HTR-8/SVneo (cell line): ENCODE measurements around the gene HOXD4.

Experiments
- DNase-seq: peaks from one replicate; pipeline ENCODE4 v3.0.0; 2011; ENCODE audit warnings: low spot score, mixed read lengths; ENCODE audit not compliant: insufficient read length
- FAIRE-seq: peaks from 2 replicates; lab custom pipeline; 2011; peaks lifted over from hg19 to GRCh38; lab: Jason Lieb, UNC

HOXD4 gene

DNA sequence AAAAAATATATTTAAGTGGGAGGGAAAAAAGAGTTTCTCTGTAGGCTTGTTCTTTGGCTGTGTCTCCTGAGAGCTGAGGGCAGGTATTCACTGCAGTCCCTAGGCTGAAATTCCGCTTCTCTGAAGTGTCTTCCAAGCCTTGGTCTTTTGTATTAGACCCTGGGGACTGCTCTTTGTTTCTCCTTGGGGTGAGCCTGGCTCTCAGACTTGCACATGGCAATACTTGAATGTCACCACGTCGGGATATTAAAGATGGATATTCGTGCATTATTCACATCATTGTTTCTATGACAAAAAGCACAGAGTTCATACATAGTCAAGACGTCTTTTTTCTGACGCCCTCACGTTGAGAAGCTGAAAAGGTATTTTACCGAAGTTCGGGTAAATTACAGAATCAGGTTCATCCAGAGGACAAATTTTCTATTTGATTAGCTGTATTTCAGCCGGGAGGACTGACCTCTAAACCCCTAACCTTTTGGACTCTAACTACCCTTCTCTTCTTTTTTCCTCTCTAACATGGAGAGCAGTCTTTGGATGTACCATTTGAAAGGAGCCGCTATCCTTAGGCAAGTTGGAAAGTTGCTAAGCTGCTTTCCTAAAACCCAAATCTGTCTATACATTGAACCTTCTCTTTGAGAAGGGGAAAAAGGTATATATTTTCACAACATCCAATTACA lies 3.4 kb downstream of the HOXD4 start:
- DNase-seq (no peak), FAIRE-seq (no peak)

DNA sequence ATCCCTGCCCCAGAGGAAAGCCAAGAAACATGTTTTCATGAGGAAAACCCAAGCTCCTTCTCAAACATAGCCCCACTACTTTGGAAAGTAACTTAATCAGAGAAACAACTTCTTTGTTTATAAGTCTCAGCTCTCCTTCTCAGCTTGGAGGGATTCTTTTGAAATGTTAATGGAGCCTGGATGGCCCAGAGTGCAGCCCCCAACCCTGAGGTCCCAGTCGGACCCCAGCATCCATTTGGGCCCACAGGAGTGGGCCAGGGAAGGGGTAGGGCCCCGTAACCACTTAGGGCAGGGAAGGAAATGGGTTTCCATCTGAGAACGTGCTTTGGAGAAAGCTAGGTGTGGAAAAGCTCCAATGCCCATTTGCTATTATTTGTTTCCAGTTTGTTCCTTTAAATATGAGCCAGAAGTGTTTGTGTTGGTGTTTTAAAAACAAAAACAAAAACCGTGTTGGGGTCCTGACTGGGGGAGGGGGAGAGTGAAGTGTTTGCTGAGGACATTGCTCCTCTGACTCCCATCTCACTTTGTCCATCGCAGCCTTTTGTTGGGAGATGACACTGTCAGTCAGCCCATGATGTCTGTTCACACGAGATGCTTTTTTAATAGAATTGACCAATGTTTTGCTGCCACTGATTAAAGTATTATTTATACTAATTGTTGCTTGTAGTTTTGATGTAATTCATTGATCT lies 4.2 kb downstream of the HOXD4 start:
- no peak for DNase-seq
- no peak for FAIRE-seq

GRCh38 chr2:176156301-176156806 lies 5.0 kb downstream of the HOXD4 start:
- FAIRE-seq: no peak
- no peak for DNase-seq

- DNase-seq: no peak
- no peak for FAIRE-seq
These were observed 5.6 kb downstream of the HOXD4 start, which contains the start of gene HOXD3 for GRCh38 chr2:176156807-176157498. HOXD3 (plus strand) TSS chr2:176157307; CDS start chr2:176169115, 11,808 bp downstream.

GRCh38 chr2:176157499-176158185 lies 6.3 kb downstream of the HOXD4 start:
- no peak for FAIRE-seq

DNA sequence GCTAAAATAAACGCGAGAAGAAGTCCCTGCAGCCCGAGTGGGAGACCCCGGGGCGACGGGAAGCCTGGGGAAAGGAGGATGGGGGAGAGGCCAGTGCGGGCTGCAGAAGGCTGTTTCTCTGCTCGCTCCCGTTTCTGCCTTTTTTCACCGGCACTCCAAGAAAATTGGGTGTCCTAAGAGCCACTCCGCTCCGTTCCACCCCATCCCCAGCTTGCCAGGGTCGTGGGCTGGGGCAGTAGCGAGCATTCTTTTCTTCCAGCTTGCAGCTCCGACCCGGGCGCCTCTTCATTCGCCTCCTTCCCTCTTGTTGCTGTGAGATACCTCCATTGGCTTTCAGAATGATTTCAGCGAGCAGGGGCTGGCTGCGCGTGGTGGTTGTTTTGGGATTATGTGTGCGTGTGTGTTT lies 6.8 kb downstream of the HOXD4 start:
- DNase-seq (no peak), FAIRE-seq (no peak)

More at GRCh38 chr2:176157499-176158185, 6.3 kb downstream of the HOXD4 start:
- no peak for DNase-seq

DNA sequence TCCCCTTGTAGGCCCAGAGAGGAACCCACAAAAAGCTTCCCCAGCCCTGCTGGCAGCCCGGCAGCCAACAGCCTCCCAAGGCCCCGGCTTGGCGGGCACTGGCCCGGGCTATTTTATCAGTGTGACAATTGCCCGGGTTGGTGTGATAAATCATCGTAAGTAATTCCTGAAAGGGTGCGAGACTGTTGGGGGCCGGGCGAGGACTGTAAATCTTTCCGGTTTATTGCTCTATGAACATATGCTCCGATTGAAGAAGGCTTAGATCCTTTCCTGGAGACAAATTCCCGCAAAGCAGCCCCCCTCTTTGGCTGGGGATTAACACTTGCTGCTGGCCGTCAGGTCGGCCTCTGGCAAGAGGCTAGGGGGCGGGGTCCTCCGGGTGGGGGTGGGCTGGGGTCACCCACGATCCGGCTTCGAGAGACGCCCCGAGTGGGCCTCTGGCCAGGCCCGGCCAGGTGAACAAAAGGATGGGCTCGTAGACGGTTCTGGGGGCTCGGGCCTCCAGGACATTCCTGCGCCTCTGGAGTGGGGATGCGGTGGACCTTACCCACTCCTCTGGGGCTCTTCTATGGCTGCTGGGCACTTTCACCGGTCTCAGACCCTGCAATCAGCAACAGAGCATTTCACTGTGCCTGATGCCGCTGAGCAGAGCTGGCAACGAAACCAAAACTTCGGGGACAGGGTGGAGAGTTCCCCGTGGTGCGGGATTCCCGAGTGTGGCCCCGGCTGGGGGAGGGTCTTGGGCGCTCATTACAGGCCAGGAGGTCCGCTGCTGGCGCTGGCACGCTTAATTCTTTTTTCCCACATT lies 7.7 kb downstream of the HOXD4 start:
- FAIRE-seq: no peak

GRCh38 chr2:176159663-176160250 lies 8.4 kb downstream of the HOXD4 start:
- DNase-seq (no peak), FAIRE-seq (no peak)

More for the DNA sequence above, 7.7 kb downstream of the HOXD4 start:
- DNase-seq: no peak

DNA sequence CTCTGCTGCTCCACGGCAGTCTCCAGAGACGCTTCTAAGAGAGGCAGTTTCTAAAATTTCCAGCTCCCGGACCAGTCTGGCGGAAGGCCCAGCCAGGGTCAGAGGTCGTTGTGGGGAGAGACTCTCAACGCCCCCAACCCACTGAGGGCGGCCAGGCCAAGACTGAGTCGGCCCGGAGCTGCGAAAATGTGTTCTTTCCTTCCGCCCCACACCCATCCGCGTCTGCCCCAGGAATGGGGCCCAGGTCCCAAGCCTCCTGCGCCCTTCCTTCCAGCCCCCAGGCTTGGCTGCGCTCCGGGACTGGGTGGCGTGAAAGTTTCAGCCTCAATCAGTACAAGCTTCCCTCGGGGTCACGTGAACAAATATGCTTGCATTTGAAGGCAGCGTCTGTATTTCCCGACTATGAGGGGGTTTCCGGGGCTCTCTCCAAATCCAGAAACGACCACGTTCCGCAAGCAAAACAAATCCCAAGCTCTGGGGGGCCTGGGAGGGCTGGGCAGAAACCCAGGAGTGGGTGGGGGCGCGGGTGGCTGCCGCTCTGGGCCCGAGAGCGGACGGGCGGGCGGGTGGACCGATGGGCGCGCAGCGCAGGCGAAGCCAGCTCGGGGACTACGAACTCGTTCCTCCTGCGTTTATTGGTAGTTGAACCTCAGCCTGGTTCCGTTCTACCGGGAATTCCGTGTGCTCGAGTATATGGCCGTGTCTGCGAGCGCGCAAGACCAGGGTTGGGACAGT lies 9.1 kb downstream of the HOXD4 start:
- DNase-seq (no peak), FAIRE-seq (no peak)

- FAIRE-seq (no peak), DNase-seq (no peak)
These were observed 9.9 kb downstream of the HOXD4 start for GRCh38 chr2:176160986-176161824.

DNA sequence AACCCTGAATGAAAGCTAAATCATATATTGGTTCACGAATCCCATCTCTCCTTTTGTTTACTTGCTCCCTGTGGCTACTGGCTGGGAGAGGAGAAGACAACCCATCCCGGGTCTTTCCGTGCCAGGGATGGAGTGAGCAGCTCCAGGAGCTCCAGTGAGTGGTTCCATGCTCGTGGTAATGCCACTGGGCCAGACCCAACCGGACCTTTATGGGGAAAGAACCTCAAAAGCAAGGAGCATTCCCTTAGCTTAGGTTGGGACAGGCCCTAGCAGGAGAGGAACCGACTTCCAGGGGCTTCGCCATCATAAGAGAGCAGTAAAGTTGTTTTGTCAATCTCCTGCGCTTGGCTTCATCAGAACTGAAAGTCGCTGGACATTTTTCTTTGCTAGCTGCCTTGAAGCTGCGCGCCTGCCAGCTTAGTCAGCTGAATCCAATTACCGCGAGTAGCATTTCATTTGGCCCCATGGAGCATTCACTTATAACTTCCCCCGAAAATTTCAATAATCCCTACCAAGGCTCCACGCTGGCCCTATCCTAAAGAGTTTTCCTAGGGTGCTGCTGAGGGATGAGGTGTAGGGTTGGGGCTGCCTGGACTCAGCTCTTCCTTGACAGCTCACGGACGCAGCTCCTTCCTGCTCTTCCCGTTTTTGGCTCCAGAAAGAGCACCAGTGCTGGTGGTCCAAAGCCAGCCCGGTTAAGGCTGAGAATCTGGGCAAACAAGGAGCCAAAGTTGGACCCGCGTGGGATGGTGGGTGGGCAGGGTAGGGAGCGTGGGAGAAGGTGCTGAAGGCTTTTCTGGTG lies 10.7 kb downstream of the HOXD4 start:
- no peak for DNase-seq
- no peak for FAIRE-seq

GRCh38 chr2:176162911-176163671 lies 11.7 kb downstream of the HOXD4 start:
- FAIRE-seq (no peak), DNase-seq (no peak)

GRCh38 chr2:176163672-176164056 lies 12.3 kb downstream of the HOXD4 start:
- DNase-seq (no peak), FAIRE-seq (no peak)

DNA sequence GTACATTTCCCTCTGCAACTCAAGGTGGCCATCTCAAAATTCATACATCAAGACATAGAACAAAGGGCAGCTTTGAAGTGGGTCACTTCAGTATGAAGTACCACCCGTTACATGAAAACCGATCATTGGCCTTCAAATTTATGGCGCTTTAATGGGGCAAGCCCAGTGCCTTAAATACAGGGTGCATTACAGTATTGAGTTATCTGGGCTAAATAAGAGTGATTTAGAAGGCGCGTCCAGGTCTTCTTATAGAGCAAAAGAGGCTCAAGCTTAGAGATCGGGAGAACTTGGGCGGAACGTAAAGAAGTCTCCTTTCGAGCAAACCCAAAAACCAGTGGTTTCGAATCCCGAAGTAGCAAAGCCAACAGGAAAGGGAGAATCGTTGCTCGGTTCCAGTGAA lies 12.9 kb downstream of the HOXD4 start:
- FAIRE-seq (no peak), DNase-seq (no peak)

DNA sequence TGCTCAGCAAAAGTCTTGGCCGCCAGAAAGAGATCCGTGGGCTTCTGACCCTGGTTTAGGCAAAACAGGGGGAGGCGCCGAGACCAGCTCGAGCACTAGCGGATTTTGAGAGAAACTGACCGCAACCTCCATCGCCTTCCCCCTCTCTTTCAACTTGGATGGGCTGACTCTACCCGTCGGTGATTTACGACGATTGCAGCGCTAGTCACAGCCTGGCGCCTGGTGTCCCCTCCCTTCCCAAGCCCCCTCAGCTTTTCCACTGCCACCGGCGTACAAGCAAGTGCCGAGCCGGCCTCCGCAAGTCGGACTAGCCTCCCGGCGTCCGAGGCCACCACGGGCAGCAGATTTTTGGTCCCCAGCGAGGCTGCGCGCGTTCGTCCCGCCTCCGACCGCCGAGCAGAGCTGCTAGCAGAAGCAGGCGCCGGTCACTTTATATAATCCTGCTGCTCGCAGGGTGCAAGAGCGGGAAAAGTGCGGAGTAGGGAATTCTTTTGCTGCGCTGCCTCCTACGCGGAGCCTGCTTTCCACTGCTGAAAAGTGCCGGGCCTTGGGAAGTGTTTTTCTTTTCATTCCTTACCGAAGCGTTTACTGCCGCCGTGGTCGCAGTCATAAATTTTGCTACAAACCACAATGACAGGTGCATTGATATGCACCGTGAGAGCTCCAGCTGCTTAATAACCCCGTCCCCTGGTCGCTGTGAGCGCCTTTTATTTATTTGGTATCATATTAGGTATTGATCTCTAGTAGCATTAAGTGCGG lies 13.4 kb downstream of the HOXD4 start:
- FAIRE-seq (no peak), DNase-seq (no peak)
